Activated effector memory CD4-positive, alpha-beta T cell treated with Interleukin-2 at 50 U/mL for 16 hours (primary cell): ENCODE data around the gene IRF3.
"Not testable (repeated sequence)": the region's sequence is repeated elsewhere in the genome, so short reads cannot be mapped to it uniquely, and the experiment has no call there.

ENCODE experiments used
- DNase-seq: peaks from one replicate; pipeline ENCODE4 v3.0.0-alpha.2; 2020

The IRF3 gene

DNA sequence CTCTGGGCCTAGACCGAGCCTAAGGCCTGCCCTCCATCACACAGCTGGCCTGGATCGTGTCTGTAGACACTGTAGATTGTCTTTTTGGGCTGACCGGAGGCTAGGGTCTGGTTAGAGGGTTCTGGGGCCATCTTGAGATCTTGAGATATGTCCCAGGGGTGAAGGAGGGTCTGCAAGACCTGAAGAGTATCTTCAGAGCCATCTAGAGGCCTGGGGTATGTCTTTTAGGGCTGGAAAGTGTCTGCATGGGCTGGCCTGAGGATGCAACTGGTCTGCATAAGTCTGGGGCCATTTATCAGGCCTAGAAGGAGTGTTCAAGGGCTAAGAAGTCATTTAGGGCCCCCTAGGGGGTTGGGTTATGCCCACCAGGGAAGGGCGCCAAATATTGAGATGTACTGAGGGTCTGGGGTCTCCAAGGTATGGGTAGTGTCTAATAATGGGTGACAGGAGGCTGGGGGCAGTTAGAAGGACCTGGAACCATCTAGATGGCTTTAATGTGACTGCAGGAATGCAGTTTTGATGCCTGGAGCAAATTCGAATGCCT is 23.1 kb downstream of the IRF3 start:
- DNase-seq, result no peak

DNA sequence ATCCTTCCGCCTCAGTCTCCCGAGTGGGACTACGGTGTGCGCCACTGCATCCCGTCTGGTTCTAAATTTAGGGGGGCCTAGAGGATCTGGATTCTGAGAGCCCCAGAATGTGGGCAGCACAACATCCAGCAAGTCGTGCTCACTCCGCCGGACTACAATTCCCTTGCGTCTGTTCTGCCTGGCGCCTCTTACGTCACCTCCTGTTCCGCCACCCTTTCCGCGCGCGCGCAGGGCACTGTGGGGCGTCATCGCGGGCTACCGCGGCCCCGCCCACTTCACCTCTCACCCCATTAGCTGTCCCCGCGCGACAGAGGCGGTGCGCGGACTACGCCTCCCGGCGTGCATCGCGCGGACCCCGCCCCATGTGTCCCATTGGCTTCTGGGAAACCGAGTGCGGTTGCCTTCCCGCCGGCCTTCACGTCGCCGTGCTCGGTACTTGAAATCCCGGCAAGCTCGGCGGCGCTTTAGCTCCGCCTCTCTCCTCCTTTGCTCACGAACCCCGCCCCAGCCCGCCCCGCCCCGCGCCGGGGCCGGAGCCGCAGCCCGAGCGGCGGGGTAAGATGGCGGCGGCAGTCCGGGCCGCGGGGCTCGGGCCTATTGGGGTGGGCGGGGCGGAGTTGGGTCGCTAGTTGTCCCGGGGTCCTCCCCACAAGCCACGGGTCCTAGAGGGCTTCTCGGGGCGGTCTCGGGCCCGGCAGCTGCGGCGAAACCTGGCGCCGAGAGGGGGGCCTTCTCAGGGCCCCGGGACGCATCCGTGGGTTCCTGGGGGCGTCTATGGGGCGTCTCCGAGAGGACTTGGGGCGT is 23.8 kb downstream of the IRF3 start, which contains the start of gene SCAF1:
Gene SCAF1, plus strand, starts transcription at position 522 of the 804 bp plus-strand sequence. CDS start 2,818 bp downstream, outside the sequence.
- DNase-seq, result peak; percentile 100

DNA sequence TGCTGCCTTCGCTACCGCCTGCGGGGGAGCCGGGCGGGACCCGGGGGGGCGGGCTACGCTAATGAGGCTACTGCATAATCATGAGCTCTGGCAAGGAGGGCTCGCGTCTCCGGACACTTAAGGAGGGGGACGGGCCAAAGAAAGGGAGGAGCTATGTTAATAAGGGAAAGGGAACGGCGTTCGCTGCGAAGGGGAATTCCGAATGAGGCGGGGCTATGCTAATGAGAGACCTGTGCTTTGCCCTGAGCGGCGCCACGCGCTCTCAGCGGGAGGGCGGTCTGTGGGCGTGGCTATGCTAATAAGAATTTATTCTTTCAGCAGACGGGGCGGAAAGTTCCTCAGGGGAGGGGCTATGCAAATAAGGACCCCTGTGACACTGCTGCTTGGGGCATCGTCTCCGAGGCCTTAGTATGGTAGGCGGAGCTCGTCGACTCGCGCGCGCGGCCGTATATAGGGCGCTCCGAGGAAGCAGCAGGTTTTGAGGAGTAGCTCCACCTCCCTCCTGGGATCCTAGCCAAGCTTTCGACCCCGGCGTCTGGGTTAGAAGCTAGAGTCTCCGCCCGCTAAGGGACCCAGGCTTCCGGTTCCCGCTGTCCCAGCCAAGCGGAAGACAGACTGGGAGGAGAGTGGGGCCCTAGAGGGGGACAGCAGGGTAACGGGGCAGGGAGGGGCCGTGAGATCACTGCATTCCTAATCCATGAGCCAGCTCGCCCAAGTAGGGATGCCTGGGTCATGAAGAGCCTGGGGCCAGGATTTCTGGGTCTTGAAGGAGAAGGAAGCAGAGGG is 25.4 kb downstream of the IRF3 start, which contains the start of gene RRAS:
Gene RRAS, minus strand, starts transcription at position 31 of the 786 bp plus-strand sequence. CDS start 45 bp downstream, outside the sequence.
- peak; percentile 99 for DNase-seq

DNA sequence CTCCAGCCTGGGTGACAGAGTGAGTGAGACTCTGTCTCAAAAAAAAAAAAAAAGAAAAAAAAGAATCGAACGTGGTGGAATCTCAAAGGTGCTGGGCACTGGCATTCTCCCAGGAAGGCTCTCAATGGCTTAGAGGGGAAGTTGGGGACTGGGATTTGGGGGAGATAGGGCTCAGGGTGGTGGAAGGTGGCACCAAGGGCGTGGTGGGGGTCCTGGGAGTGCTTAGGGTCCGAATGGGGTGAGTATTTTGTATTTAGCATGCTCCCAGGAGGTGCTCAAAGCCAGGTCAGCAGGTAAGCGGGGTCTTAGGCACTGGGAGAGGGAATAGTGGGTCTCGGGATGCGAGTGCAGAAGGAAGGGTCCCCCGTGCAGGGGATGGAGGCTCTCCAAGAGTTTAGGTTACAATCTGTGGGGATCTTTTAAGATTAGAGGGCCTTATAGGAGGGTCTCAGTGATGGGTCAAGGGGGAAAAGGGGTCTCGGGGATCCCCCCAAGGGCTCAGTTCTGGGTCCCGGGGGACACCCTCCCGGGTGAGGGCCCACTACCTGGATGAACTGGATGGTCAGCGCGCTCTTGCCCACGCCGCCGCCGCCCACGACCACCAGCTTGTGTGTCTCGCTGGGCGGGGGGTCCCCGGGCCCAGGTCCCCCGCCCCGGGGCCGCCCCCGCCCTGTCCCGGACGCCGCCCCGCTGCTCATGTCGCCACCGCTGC is 26.1 kb downstream of the IRF3 start:
- DNase-seq, result no peak

DNA sequence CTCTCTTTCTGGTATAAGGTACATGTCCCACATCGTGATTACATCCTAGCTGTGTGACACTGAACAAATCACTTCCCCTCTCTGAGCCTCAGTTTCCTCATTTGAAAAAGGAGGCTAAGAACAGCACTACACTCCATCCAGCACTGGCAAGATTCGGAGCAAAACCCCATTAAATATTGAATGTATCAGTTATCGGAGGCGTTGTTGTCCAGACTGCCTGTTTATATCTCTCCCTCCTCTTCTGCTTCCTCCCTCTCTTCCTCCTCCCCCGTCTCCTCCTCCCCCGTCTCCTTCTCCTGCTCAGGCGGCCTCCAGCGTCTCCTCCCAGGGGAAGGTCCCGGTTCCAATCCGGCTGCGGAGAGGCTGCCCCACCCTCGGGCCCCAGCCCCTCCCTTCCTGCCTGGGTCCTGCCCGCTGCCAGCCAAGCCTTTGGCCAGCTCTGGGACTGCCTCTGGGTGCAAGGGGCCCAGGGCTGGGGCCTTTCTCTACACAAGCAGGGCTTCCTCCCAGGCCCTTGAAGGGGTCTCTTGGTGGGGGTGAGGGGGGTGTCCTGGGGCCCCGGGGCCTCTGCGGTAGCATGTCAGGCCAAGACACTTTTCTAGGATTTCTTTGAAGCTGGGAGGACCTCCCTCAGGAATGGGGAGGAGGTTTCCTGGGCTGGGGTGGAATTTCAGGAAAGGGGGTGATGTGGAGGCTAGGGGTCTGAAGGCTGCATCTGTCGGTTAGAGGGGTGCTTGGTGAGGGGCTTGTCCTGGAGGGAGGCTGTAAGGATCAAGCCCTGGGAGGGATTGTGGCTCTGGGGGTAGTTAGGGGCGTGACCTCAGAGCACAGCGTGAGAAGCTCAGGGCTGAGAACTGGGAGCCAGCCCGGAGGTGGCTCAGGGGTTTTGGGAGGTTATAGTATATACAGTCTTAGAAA is 27.6 kb downstream of the IRF3 start:
- no peak for DNase-seq

DNA sequence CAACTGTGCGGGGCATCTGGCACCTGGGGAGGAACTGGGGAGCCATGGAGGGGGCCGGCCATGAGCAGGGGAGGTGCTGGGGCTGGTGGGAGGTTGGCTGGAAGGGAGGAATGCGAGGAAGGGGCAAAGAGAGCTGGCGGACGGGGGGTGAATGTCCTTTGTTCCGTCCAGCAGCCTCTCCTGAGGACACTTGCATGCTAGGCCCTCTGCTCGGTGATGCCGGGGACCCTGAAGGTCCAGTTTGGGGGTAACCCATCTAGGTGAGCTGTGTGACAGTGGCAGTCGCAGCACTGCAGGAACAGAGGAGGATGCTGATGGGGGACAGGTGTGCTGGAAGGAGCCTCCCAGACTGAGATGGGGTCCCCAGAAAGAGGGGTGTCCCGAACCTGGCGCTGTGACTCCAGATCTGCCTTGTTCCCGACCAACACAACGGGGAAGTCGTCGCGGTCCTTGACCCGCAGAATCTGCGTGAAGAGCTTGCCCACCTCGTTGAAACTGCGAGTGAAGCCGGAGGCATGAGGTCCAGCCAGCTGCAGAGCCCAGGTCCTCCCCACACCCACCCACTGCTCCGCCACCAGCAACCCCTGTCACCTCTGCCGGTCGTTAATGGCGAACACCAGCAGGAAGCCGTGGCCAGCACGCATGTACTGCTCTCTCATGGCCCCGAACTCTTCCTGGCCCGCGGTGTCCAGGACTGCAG is 29.3 kb downstream of the IRF3 start:
- no peak for DNase-seq

DNA sequence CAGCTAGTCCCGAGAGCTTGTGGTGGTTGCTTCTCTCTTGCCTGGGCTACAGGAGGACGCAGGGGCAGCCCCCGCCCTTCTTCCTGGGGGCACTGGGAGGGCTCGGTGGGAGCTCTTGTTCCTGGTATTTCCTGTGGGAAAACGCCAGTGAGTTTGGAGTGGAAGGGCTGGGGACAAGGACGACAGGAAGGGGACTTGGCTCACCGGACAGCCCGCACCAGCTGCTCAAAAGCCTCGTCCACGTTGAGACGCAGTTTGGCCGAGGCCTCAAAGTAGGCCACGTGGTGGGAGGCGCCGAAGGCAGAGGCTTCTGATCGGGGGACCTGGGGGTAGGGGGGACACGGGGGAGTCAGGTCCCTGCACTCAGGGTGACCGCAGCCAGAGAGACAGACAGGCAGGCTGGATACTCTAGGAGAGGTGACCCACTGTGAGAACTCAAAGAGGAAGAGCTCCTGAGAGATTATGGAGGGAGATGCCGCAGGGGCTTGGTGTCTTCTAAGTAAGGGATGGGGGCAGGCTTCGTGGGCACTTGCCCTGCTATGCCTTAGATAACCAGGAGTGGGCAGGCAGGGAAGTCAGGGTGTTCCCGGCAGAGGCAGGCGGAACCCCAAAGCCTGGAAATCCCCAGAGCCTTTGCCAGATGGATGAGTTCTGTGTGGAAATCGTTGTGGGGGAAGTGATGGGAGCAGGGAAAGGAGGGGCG is 30.0 kb downstream of the IRF3 start:
- no peak for DNase-seq

DNA sequence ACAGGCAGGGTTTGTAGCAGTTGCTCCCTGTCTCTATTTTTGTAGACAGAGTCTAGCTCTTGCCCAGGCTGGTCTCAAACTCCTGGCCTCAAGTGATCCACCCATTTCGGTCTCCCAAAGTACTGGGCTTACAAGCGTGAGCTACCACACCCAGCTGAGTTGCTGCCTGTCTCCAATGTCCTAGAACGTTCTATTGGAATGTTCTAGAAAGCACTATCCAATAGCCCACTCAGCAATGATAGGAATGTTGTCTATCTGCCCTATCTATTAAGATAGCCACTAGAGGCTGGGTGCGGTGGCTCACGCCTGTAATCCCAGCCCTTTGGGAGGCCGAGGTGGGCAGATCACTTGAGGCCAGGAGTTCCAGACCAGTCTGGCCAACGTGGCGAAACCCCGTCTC is 32.4 kb downstream of the IRF3 start:
- DNase-seq, result not testable (repeated sequence)

DNA sequence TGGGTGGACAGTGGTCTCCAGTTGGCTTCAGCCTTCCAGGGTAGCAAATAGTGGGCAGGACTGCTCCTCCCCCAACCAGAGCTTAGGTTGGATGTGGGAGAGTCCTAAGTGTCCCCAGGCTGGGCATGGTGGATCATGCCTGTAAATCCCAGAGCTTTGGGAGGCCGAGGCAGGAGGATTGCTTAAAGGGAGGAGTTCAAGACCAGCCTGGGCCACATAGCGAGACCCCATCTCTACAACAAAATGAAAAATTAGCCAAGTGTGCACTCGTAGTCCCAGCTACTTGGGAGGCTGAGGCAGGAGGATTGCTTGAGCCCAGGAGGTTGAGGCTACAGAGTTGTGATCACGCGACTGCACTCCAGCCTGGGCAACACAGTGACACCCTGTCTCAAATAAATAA is 33.1 kb downstream of the IRF3 start:
- DNase-seq, result no peak

DNA sequence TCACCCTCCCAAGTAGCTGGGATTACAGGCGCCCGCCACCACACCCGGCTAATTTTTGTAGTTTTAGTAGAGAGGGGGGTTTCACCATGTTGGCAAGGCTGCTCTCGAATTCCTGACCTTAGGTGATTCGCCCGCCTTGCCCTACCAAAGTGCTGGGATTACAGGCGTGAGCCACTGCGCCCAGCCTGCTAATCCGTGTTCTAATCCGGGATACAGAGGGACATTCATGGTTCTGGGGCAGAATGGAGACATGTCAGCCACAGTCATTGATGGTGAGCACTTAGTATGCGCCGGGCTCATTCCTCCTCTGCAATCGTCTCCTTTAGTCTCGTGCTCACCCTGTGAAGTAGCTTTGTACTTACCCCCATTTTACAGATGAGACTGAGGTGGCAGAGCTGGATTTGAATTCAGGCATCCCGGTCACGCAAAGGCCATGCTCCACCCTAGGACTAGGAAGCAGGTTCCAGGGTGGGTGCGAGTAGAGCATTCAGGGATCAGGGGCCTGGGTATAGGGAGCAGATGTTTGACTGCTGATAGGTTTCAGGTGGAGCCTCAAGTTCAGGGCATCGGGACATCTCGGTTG is 34.0 kb downstream of the IRF3 start:
- no peak for DNase-seq

DNA sequence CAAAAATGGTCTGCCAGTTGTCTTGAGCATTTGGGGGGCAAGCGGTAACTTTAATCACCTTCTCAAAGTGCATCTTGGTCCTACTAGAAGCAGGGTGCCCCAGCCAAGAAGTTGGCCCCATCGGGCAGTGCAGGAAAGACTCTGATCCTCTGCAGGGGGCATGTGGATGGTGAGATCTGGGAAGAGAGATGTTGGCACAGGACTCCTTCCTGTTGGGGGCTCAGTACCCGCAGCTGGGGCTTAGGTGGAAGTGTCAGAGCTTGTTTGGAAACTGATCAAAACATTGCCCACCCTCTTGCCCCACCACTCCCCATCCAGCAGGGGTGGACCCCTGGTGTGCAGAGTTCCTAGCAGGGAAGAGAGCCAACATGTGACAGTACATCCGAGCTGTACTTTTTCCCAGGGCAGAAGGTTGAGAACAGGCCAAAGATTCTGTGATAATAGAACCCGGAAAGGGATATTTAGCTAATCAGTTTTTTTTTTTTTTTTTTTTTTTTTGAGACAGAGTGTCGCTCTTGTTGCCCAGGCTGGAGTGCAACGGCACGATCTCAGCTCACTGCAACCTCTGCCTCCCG is 34.6 kb downstream of the IRF3 start:
- DNase-seq, result no peak

DNA sequence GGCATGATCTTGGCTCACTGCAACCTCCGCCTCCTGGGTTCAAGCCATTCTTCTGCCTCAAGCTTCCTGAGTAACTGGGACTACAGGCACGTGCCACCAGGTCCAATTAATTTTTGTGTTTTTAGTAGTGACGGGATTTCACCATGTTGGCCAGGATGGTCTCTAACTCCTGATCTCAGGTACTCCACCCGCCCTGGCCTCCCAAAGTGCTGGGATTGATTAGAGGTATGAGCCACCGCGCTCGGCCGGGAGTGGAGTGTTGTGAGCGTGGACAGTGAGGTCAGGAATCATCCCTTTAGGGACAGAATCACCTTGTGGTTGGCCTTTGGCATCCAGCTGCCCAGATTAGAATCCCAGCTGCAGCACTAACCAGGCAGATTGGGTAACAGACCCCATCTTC is 36.0 kb downstream of the IRF3 start:
- DNase-seq, result no peak

DNA sequence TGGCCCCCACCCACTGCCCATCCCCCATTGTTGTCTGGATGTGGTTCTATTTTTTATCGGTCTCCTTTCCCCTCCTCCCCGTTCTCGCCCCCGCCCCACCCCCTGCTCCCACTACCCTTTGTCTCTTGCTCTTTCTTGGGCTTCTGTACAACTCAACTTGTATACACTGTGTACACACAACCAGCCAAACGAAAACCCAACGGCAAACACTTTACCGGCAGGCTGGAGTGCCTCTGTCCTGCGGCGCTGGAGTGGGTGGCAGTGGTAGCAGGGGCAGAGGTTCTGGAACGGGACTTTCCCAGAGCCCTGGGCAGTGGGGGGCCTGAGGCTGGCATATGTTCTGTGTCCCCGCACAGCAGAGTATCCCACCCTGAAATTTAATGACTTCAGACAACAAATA is 39.4 kb downstream of the IRF3 start:
- DNase-seq, result no peak

DNA sequence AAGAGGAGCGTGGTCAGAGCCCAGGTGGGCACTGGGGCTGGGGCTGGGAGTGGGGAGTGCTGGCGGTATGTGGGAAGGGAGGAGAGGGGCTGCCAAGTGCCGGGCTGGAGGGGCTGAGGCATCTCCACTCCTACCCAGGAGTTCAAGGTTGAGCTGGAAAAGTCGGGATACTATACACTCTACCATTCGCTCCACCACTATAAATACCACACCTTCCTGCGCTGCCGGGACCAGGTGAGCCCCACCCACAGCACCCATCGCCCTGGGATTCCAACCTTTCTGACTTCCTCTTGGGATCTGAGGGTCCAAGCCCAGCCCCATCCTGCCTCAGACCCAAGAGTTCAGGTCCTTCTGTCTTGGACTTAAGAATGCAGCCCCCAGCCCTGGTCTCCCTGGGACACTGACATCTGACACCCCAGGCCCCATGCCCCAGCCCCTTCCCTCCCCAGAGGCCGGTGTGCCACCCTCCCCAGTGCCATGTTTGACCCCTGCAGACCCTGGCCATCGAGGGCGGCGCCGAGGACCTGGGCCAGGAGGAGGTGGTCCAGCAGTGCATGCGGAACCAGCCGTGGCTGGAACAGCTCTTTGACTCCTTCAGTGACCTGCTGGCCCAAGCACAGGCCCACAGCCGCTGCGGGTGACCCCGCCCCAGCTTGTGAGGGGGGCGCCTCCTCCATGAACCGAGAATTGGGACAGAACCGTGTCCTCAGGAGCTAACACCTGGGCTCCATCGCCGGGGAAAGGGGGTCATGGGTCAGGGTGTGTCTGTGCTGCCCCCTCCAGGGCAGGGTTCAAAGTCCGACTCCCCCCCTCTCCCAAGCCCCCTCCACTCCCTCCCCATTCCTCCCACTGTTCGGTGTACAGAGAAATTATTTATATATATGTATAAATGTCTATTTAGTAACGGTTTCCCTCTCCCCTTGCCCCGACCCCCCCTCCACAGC is 40.4 kb downstream of the IRF3 start:
- DNase-seq, result no peak

DNA sequence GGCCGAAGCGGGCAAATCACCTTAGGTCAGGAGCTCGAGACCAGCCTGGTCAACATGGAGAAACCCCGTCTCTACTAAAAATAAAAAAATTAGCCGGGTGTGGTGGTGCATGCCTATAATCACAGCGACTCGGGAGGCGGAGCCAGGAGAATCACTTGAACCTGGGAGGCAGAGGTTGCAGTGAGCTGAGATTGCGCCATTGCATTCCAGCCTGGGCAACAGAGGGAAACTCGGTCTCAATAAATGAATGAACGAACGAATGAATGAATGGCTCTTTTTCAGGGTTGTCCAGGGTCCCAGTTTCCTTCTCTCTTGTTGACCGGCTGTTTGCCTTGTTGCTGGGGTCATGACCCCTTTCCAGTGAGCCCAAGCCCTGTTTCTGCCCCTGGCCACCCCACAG is 47.8 kb downstream of the IRF3 start:
- DNase-seq, result not testable (repeated sequence)

DNA sequence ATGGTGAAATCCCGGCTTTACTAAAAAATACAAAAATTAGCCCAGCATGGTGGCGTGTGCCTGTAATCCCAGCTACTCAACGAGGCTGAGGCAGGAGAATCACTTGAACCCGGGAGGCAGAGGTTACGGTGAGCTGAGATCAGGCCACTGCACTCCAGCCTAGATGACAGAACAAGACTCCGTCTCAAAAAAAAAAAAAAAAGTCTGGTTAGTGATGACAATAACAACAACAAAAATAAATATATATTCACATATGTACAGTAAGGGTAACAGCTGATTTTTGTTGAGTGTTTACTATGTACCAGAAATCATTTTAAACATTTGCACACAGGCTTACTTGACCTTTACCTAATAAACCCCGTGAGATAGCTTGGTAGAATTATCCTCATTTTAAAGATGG is 48.7 kb downstream of the IRF3 start:
- DNase-seq, result no peak

DNA sequence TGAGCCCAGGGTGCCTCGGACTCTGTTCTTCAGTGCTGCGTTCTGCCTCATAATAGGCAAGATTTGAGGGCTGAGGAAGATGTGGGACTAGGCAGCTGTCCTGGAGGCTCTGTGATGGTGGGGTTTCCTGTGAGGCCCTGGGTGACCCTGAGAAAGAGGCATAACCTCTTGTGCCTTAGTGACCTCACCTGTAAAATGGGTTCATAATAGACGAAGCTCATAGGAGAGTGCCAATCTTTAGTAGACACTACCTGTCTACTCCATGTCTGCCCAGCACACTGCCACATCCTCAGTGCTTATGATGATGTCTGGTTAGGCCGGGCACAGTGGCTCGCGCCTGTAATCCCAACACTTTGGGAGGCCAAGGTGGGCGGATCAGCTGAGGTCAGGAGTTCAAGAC is 49.1 kb downstream of the IRF3 start:
- DNase-seq, result no peak

DNA sequence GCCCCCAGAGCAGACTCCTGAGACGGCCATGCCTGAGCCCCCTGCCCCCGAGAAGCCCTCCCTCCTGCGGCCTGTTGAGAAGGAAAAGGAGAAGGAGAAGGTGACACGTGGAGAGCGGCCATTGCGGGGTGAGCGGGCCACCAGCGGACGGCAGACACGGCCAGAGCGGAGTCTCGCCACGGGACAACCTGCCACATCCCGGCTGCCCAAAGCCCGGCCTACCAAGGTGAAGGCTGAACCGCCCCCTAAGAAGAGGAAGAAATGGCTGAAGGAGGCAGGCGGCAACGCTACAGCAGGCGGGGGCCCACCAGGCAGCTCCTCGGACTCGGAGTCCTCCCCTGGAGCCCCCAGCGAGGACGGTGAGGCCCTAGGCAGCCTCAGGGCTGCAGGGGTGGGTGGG is 49.8 kb downstream of the IRF3 start:
- DNase-seq, result no peak
